Activated CD8-positive, alpha-beta memory T cell treated with anti-CD3 and anti-CD28 coated beads, Interleukin-2, amount 10 ng/mL, durations not matched to agents 7 days and 5 days (primary cell): ENCODE measurements around the gene SCP2. TPM values are rescaled to one million over a fixed set of nuclear protein-coding genes. Genes with fewer than 3 reads are reported as not detected.
A peak's percentile ranks its signal among the peaks of the same experiment; 100 is the strongest.

Experiments used
- ATAC-seq: fragments of 150-1000 bp; cut with Tn5 transposase; one replicate; pipeline ENCODE4 v1.10.0; 2021; ENCODE audit warnings: moderate library complexity
- CTCF ChIA-PET: fragments of 350-600 bp; sonication (Branson Sonifier 250); formaldehyde crosslinking; loops from one replicate; lab custom pipeline; 2021; ENCODE audit warnings: antibody characterized with exemption; lab: Charles Lee
- DNase-seq: peaks from one replicate; pipeline ENCODE4 v3.0.0-alpha.2; 2020
- H3K27ac Mint-ChIP-seq: one replicate; pipeline ENCODE4 v1.8.0; 2021; ENCODE audit warnings: mild to moderate bottlenecking, mixed read lengths
- H3K27me3 Mint-ChIP-seq: one replicate; pipeline ENCODE4 v1.8.0; 2021; ENCODE audit warnings: mixed read lengths
- H3K36me3 Mint-ChIP-seq: one replicate; pipeline ENCODE4 v1.8.0; 2021; ENCODE audit warnings: mild to moderate bottlenecking, mixed read lengths
- H3K4me1 Mint-ChIP-seq: one replicate; pipeline ENCODE4 v1.8.0; 2021; ENCODE audit warnings: mixed read lengths
- H3K4me3 Mint-ChIP-seq: one replicate; pipeline ENCODE4 v1.8.0; 2021; ENCODE audit warnings: mild to moderate bottlenecking, moderate library complexity, mixed read lengths
- H3K9me3 Mint-ChIP-seq: one replicate; pipeline ENCODE4 v1.8.0; 2022; ENCODE audit warnings: low read depth, mixed read lengths
- total RNA-seq, 2 experiments: library from RNA; stranded (reverse); gene quantifications; one replicate each; pipeline ENCODE4 v1.2.3, GENCODE V29; 2021

The SCP2 gene
- total RNA-seq, 2 experiments from 2014 or later: 72.1 to 72.8 TPM

- CTCF ChIA-PET: no interaction called here
- no peaks in the 10 kb centered on the region for H3K4me1 Mint-ChIP-seq
- DNase-seq (no peak), ATAC-seq (no peak)
- H3K27me3 Mint-ChIP-seq: no peaks in the 10 kb centered on the region
- no peak overlapping the region for H3K27ac Mint-ChIP-seq
- H3K36me3 Mint-ChIP-seq: no peaks in the 10 kb centered on the region
- H3K9me3 Mint-ChIP-seq: no peaks in the 10 kb centered on the region
- H3K4me3 Mint-ChIP-seq: no peak overlapping the region
These were observed 144.8 kb downstream of the SCP2 start for GRCh38 chr1:53071915-53072314.

- Mint-ChIP-seq H3K27ac (no peak overlapping the region), H3K36me3 (no peaks in the 10 kb centered on the region), H3K4me3 (no peak overlapping the region), H3K9me3 (no peaks in the 10 kb centered on the region), H3K4me1 (no peaks in the 10 kb centered on the region), H3K27me3 (no peaks in the 10 kb centered on the region)
- CTCF ChIA-PET: no interaction called here
- DNase-seq (no peak), ATAC-seq (no peak)
These were observed 146.2 kb downstream of the SCP2 start for GRCh38 chr1:53073287-53073686.

- H3K4me3 Mint-ChIP-seq: no peak overlapping the region
- H3K27ac Mint-ChIP-seq: no peak overlapping the region
- DNase-seq: no peak
- CTCF ChIA-PET: no interaction called here
- no peaks in the 10 kb centered on the region for H3K27me3 Mint-ChIP-seq
- H3K4me1 Mint-ChIP-seq: no peaks in the 10 kb centered on the region
- ATAC-seq: no peak
- H3K9me3 Mint-ChIP-seq: no peaks in the 10 kb centered on the region
- H3K36me3 Mint-ChIP-seq: no peaks in the 10 kb centered on the region
These were observed 146.8 kb downstream of the SCP2 start for GRCh38 chr1:53073868-53074311.

GRCh38 chr1:53074313-53075154, 147.5 kb downstream of the SCP2 start:
- no peaks in the 10 kb centered on the region for H3K9me3 Mint-ChIP-seq
- DNase-seq (no peak), ATAC-seq (no peak)
- CTCF ChIA-PET: interaction anchor here (1.6 kb wide), 1 partner anchor 10 kb away, joined by 3 read pairs; no protein-coding TSS in a partner anchor
- no peak overlapping the region for H3K27ac Mint-ChIP-seq
- H3K4me1 Mint-ChIP-seq: no peaks in the 10 kb centered on the region
- no peaks in the 10 kb centered on the region for H3K36me3 Mint-ChIP-seq
- no peak overlapping the region for H3K4me3 Mint-ChIP-seq
- no peaks in the 10 kb centered on the region for H3K27me3 Mint-ChIP-seq

GRCh38 chr1:53075206-53075605, 148.1 kb downstream of the SCP2 start:
- no peak overlapping the region for H3K27ac Mint-ChIP-seq

GRCh38 chr1:53075761-53076163, 148.7 kb downstream of the SCP2 start:
- no peak overlapping the region for H3K27ac Mint-ChIP-seq
- no peak overlapping the region for H3K4me3 Mint-ChIP-seq
- CTCF ChIA-PET: interaction anchor here (1.6 kb wide), 1 partner anchor 11 kb away, joined by 3 read pairs; no protein-coding TSS in a partner anchor
- H3K36me3 Mint-ChIP-seq: no peaks in the 10 kb centered on the region
- no peaks in the 10 kb centered on the region for H3K9me3 Mint-ChIP-seq
- DNase-seq (no peak), ATAC-seq (no peak)
- no peaks in the 10 kb centered on the region for H3K4me1 Mint-ChIP-seq
- no peaks in the 10 kb centered on the region for H3K27me3 Mint-ChIP-seq

More at GRCh38 chr1:53075206-53075605, 148.1 kb downstream of the SCP2 start:
- Mint-ChIP-seq H3K27me3 (no peaks in the 10 kb centered on the region), H3K36me3 (no peaks in the 10 kb centered on the region), H3K4me1 (no peaks in the 10 kb centered on the region), H3K9me3 (no peaks in the 10 kb centered on the region), H3K4me3 (no peak overlapping the region)
- ATAC-seq (no peak), DNase-seq (no peak)
- CTCF ChIA-PET: interaction anchor here (1.6 kb wide), 1 partner anchor 10 kb away, joined by 3 read pairs; no protein-coding TSS in a partner anchor

GRCh38 chr1:53076165-53076564, 149.1 kb downstream of the SCP2 start:
- H3K36me3 Mint-ChIP-seq: no peaks in the 10 kb centered on the region
- H3K4me1 Mint-ChIP-seq: no peaks in the 10 kb centered on the region
- CTCF ChIA-PET: interaction anchor here (1.6 kb wide), 1 partner anchor 11 kb away, joined by 3 read pairs; no protein-coding TSS in a partner anchor
- no peak for DNase-seq
- H3K9me3 Mint-ChIP-seq: no peaks in the 10 kb centered on the region
- ATAC-seq: no peak
- no peak overlapping the region for H3K4me3 Mint-ChIP-seq
- H3K27ac Mint-ChIP-seq: no peak overlapping the region
- no peaks in the 10 kb centered on the region for H3K27me3 Mint-ChIP-seq

GRCh38 chr1:53076721-53077598, 149.9 kb downstream of the SCP2 start:
- no peaks in the 10 kb centered on the region for H3K4me1 Mint-ChIP-seq
- DNase-seq: no peak
- no peaks in the 10 kb centered on the region for H3K36me3 Mint-ChIP-seq
- no peak overlapping the region for H3K27ac Mint-ChIP-seq
- H3K27me3 Mint-ChIP-seq: no peaks in the 10 kb centered on the region
- H3K9me3 Mint-ChIP-seq: no peaks in the 10 kb centered on the region
- CTCF ChIA-PET: no interaction called here
- no peak overlapping the region for H3K4me3 Mint-ChIP-seq
- ATAC-seq: no peak

GRCh38 chr1:53077599-53077965, 150.5 kb downstream of the SCP2 start:
- CTCF ChIA-PET: no interaction called here
- Mint-ChIP-seq H3K27me3 (no peaks in the 10 kb centered on the region), H3K4me3 (no peak overlapping the region), H3K4me1 (no peaks in the 10 kb centered on the region), H3K27ac (no peak overlapping the region), H3K36me3 (no peaks in the 10 kb centered on the region), H3K9me3 (no peaks in the 10 kb centered on the region)
- ATAC-seq: no peak
- no peak for DNase-seq

- H3K9me3 Mint-ChIP-seq: no peaks in the 10 kb centered on the region
- DNase-seq: no peak
- CTCF ChIA-PET: no interaction called here
- H3K27me3 Mint-ChIP-seq: no peaks in the 10 kb centered on the region
- ATAC-seq: no peak
- no peak overlapping the region for H3K27ac Mint-ChIP-seq
- H3K36me3 Mint-ChIP-seq: no peaks in the 10 kb centered on the region
- no peak overlapping the region for H3K4me3 Mint-ChIP-seq
- H3K4me1 Mint-ChIP-seq: no peaks in the 10 kb centered on the region
These were observed 151.4 kb downstream of the SCP2 start for GRCh38 chr1:53078333-53079101.

- no peaks in the 10 kb centered on the region for H3K27me3 Mint-ChIP-seq
- no peak for DNase-seq
- no peak overlapping the region for H3K4me3 Mint-ChIP-seq
- no peak overlapping the region for H3K27ac Mint-ChIP-seq
- CTCF ChIA-PET: no interaction called here
- H3K36me3 Mint-ChIP-seq: no peaks in the 10 kb centered on the region
- no peak for ATAC-seq
- H3K4me1 Mint-ChIP-seq: no peaks in the 10 kb centered on the region
- H3K9me3 Mint-ChIP-seq: no peaks in the 10 kb centered on the region
These were observed 152.2 kb downstream of the SCP2 start for GRCh38 chr1:53079251-53079650.

- Mint-ChIP-seq H3K27ac (no peak overlapping the region), H3K4me1 (no peaks in the 10 kb centered on the region), H3K9me3 (no peaks in the 10 kb centered on the region), H3K4me3 (no peak overlapping the region), H3K36me3 (no peaks in the 10 kb centered on the region), H3K27me3 (no peaks in the 10 kb centered on the region)
- ATAC-seq (no peak), DNase-seq (no peak)
- CTCF ChIA-PET: no interaction called here
These were observed 153.0 kb downstream of the SCP2 start for GRCh38 chr1:53080041-53080440.

- no peak overlapping the region for H3K27ac Mint-ChIP-seq
- no peaks in the 10 kb centered on the region for H3K27me3 Mint-ChIP-seq
- no peak overlapping the region for H3K4me3 Mint-ChIP-seq
- H3K9me3 Mint-ChIP-seq: no peaks in the 10 kb centered on the region
- ATAC-seq (peak; percentile 23), DNase-seq (no peak)
- CTCF ChIA-PET: no interaction called here
- no peaks in the 10 kb centered on the region for H3K4me1 Mint-ChIP-seq
- H3K36me3 Mint-ChIP-seq: no peaks in the 10 kb centered on the region
These were observed 153.7 kb downstream of the SCP2 start for GRCh38 chr1:53080769-53081168.
